Glutamatergic neuron (in vitro differentiated cells): ENCODE measurements around the gene FRS2. TPM values are rescaled to one million over a fixed set of nuclear protein-coding genes. Genes with fewer than 3 reads are reported as not detected.

Source experiments
- DNase-seq: peaks from one replicate; pipeline ENCODE4 v3.0.0; 2022
- H3K27ac Mint-ChIP-seq: one replicate; pipeline ENCODE4 v1.8.0; 2020; ENCODE audit warnings: mild to moderate bottlenecking, mixed read lengths, inconsistent platforms; ENCODE audit not compliant: unreplicated experiment
- H3K27me3 Mint-ChIP-seq: one replicate; pipeline ENCODE4 v1.8.0; 2020; ENCODE audit warnings: mild to moderate bottlenecking, moderate library complexity, mixed read lengths, inconsistent platforms; ENCODE audit not compliant: unreplicated experiment
- H3K36me3 Mint-ChIP-seq: one replicate; pipeline ENCODE4 v1.8.0; 2020; ENCODE audit warnings: mild to moderate bottlenecking, mixed read lengths, inconsistent platforms; ENCODE audit not compliant: unreplicated experiment
- H3K4me1 Mint-ChIP-seq: one replicate; pipeline ENCODE4 v1.8.0; 2020; ENCODE audit warnings: mild to moderate bottlenecking, low read depth, mixed read lengths, inconsistent platforms; ENCODE audit not compliant: unreplicated experiment
- H3K4me3 Mint-ChIP-seq: one replicate; pipeline ENCODE4 v1.8.0; 2020; ENCODE audit warnings: mild to moderate bottlenecking, mixed read lengths, inconsistent platforms; ENCODE audit not compliant: unreplicated experiment
- H3K9me3 Mint-ChIP-seq: one replicate; pipeline ENCODE4 v1.8.0; 2020; ENCODE audit warnings: mild to moderate bottlenecking, moderate library complexity, mixed read lengths, inconsistent platforms; ENCODE audit not compliant: unreplicated experiment
- total RNA-seq: library from RNA; stranded (reverse); fragmentation: NEBNext Ultra II Directional; extraction: Animal tissue kit (Norgen Biotek cat#: 25700); gene quantifications from one replicate; pipeline ENCODE4 v1.2.1, GENCODE V29; 2021; ENCODE audit not compliant: unreplicated experiment
- TF ChIP-seq, protein P1 (sequence below): fragments of 200-600 bp; sonication (generic); IDR thresholded peaks from one replicate; pipeline ENCODE4 v1.5.0; 2021; ENCODE audit not compliant: partially characterized antibody, unreplicated experiment

The FRS2 gene
- total RNA-seq, 1 donor from 2014 or later = 26.7 TPM

DNA sequence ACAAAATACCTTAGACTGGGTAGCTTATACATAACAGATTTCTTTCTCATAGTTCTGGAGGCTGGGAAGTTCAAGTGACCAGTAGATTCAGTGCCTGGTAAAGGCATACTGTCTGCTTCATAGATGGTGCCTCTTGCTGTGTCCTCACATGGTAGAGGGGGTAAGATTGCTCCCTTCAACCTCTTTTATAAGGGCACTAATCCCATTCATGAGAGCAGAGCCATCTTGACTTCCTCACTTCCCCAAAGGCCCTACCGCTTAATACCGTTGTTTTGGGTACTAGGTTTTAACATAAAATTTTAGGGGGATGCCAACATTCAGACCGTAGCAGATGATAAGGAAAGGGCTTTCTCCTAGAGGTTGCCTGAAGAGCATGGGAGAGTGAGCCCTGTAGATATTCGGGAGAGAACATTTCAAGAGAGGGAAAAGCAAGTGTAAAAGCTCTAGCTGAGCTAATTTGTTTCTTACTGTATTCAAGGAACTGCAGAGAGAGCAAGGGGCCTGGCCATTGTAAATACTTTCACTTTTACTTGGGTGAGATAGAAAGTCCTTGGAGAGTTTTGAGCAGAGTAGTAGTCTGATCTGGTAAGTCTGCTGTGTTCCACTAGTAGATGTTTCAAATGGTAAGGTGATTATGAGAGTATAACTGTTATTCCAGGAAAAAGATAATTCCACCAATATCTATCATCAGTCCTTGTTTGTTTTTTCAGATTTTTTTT is 27.3 kb downstream of the FRS2 start:
- Mint-ChIP-seq H3K36me3 (no peaks in the 10 kb centered on the region), H3K9me3 (no peaks in the 10 kb centered on the region), H3K27ac (no peak overlapping the region), H3K4me3 (no peak overlapping the region), H3K27me3 (no peaks in the 10 kb centered on the region), H3K4me1 (peaks cover 1% of the 10 kb centered on the region)
- TF ChIP-seq, protein P1, sequence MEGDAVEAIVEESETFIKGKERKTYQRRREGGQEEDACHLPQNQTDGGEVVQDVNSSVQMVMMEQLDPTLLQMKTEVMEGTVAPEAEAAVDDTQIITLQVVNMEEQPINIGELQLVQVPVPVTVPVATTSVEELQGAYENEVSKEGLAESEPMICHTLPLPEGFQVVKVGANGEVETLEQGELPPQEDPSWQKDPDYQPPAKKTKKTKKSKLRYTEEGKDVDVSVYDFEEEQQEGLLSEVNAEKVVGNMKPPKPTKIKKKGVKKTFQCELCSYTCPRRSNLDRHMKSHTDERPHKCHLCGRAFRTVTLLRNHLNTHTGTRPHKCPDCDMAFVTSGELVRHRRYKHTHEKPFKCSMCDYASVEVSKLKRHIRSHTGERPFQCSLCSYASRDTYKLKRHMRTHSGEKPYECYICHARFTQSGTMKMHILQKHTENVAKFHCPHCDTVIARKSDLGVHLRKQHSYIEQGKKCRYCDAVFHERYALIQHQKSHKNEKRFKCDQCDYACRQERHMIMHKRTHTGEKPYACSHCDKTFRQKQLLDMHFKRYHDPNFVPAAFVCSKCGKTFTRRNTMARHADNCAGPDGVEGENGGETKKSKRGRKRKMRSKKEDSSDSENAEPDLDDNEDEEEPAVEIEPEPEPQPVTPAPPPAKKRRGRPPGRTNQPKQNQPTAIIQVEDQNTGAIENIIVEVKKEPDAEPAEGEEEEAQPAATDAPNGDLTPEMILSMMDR = no peak
- DNase-seq = no peak

DNA sequence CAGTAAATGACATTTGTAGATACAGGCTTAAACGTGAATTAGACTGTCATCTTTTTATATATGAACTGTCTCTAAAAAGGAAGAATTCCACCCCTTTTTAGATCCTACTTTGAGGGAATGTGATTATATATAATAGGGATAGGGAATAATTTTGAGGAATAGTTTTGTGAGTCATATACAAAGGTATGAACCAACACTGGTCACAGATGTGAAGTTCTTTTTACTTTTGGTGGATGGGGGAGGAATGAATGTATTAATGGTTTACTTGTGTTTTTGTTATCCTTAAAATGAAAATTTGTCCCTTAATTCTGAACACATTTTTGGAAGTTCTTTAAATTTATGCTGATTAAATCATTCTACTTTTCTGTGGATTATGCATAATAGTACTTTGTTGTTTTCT is 30.4 kb downstream of the FRS2 start:
- H3K4me1 Mint-ChIP-seq = peaks cover 9% of the 10 kb centered on the region
- TF ChIP-seq, protein P1 = no peak

DNA sequence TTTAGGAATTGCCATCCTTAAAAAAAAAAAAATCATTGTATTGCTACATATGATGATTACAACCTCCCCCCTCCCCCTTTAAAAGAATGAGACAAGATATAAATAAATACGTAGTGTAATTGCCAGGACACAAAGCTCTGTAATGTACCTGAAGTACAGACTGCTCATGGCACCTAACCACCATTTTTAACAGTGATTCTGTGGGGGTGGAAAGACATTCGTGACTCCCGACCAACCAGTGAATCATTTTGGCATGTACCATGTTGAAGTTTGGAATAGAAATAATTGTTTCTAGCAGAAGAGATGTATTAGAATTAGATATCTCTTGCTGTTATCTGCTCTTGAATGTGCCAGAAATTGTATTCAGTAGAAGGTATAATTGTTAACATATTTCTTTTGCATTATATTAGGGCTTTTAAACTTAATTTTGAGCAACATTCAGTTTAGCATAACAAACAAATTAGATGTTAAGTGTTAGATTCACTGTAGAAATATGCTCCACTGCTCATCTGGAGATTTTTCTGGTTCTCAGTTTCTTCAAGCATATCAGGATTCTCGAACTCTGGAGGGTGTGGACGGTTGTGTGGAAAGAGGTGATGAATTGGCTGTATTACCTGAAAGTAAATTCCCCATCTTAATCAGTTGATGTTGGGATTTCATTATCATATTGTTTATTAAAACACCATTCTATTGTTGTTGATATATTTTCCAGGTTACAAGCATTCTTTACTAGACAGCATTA is 31.1 kb downstream of the FRS2 start:
- Mint-ChIP-seq H3K4me3 (no peak overlapping the region), H3K27ac (no peak overlapping the region), H3K27me3 (no peaks in the 10 kb centered on the region), H3K9me3 (no peaks in the 10 kb centered on the region), H3K4me1 (peaks cover 9% of the 10 kb centered on the region), H3K36me3 (no peaks in the 10 kb centered on the region)
- no peak for DNase-seq
- TF ChIP-seq, protein P1 = no peak

More for the DNA sequence above, 30.4 kb downstream of the FRS2 start:
- Mint-ChIP-seq H3K36me3 (no peaks in the 10 kb centered on the region), H3K27me3 (no peaks in the 10 kb centered on the region), H3K4me3 (no peak overlapping the region), H3K9me3 (no peaks in the 10 kb centered on the region), H3K27ac (no peak overlapping the region)
- DNase-seq = no peak

DNA sequence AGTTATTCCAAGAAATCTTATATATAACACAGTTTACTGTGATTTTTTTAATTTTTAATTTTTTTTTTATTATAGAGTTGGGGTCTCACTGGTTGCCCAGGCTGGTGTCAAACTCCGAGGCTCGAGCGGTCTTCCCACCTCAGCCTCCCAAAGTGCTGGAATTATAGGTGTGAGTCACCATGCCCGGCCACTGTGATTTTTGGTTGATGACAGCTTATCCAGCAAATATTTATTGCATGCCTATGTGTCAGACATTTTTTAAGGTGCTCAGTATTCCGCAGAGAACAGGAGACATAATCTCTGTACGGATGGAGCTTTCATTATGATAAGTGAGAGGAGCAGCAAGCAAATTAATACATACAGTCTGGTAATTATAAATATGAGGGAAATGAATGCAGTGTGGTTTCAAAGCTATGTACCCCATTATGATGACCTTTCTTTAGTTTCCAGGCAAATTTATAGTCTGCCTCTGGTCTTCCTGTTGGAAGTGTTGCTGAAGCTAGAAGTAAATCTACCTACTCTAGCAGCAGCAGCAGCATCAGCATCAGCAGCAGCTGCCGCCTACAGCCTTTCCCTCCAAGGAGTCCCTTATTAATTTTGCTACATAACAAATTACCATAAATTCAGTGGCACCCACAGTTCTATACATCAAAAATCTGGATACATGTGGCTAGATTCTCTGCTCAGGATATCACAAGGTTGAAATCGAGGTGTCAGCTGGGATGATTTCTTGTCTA is 32.3 kb downstream of the FRS2 start:
- Mint-ChIP-seq H3K27me3 (no peaks in the 10 kb centered on the region), H3K36me3 (no peaks in the 10 kb centered on the region), H3K9me3 (no peaks in the 10 kb centered on the region), H3K27ac (no peak overlapping the region), H3K4me1 (peaks cover 15% of the 10 kb centered on the region), H3K4me3 (no peak overlapping the region)
- TF ChIP-seq, protein P1 = no peak
- DNase-seq = no peak
